ENCODE data around the gene YIPF5.

Gene YIPF5

DNA sequence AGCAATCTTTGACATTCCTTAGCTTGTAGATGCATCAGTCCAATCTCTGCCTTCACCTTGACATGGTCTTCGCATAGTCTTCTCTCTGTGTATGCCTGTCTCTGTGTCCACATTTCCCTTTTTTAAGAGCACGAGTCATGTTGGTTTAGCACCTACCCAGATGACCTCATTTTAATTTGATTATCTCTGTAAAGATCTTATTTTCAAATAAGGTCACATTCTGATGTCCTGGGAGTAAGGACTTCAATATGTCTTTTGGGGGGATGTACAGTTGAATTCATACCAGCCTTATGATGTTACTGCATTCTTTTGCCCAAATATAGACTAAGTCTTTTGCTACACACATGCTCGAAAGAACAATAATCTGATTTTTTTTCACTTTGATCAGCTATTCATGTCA lies 7.1 kb upstream of the YIPF5 start:
- DNase-seq: no peak

- DNase-seq: no peak
These were observed 3.3 kb upstream of the YIPF5 start for GRCh38 chr5:144173766-144174165.

DNA sequence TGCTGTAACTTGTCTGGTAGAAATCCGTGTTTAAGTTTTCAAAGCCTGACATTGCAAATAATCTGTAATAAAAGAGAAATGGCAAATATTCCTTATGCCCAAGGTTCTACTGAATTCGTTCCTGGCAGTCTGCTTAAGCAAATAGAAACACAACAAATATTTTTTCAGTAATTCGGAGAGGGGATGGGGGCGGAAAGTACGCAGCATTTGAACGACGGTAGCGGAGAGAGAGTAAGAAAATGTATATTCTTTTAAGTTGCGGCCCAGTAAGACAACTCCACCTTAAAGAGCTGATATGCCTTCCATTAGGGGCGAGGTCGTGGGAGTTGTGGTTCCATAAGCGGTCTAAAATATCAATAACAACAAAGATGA lies 569 bp downstream of the YIPF5 start:
- no peak for DNase-seq

DNA sequence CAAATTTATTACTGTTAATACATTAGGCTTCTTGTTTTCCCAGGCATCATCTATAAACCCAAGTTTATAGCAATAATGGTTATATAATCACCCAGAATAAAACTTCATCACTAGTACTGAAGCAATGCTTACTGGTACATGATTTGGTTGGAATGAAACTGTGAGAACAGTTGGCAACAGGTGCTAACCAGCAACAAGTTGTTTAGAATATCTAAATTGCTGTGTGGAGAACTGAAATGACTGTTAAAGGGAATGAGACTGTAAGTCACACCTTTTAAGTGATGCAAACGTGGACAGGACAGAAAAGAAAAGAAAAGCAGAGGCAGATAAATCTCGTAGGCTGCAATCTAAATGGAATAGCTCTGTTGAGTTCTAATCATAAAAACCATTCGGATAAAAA lies 2.5 kb downstream of the YIPF5 start:
- DNase-seq: no peak

GRCh38 chr5:144166696-144167095 lies 3.8 kb downstream of the YIPF5 start:
- no peak for DNase-seq

DNA sequence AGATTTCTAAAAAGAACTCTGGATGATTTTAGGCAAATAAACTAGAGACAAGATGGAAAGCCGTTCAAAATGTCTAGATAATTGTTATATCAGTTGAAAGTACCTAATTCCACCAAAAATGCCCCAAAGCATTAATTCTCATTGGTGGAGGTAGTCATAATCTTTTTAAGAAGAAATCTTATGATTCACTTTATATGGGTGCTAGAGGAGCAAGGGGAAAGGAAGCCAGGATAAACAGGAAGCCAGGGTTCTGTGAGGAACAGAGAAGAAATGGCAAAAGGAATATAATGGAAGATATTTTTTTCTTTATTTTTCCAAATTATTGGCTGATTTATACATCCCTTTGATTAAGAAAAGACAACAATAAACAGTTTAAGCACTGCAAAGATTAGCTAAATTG lies 7.8 kb downstream of the YIPF5 start:
- no peak for DNase-seq

- DNase-seq: no peak
These were observed 13.7 kb downstream of the YIPF5 start for GRCh38 chr5:144156767-144157171.

GRCh38 chr5:144151026-144151425 lies 19.4 kb downstream of the YIPF5 start:
- DNase-seq: no peak

GRCh38 chr5:144144956-144145751 lies 25.3 kb downstream of the YIPF5 start:
- DNase-seq: no peak

GRCh38 chr5:144143625-144144024 lies 26.8 kb downstream of the YIPF5 start:
- DNase-seq: no peak

GRCh38 chr5:144142824-144143162 lies 27.7 kb downstream of the YIPF5 start:
- no peak for DNase-seq

GRCh38 chr5:144142139-144142823 lies 28.2 kb downstream of the YIPF5 start:
- DNase-seq: no peak

DNA sequence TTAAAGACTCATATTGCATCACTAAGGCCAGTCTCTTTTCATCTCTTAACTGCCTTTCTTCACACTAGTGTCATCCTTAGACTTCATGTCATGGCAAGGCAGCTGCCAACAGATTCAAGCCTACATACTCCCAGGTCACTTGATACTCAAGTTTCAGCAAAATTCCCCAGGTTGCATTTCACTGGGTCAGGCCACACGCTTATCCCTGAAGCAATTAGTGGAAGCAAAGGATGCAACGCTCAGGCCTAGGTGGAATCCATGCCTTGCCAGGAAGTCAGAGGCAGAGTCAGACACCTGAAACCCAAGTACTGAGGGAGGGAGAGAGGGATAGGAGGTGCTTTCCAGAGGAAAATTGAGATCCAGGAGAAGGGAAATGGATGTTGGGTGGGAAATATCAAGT lies 28.9 kb downstream of the YIPF5 start:
- DNase-seq: no peak

GRCh38 chr5:144139586-144139985 lies 30.9 kb downstream of the YIPF5 start:
- DNase-seq: no peak

DNA sequence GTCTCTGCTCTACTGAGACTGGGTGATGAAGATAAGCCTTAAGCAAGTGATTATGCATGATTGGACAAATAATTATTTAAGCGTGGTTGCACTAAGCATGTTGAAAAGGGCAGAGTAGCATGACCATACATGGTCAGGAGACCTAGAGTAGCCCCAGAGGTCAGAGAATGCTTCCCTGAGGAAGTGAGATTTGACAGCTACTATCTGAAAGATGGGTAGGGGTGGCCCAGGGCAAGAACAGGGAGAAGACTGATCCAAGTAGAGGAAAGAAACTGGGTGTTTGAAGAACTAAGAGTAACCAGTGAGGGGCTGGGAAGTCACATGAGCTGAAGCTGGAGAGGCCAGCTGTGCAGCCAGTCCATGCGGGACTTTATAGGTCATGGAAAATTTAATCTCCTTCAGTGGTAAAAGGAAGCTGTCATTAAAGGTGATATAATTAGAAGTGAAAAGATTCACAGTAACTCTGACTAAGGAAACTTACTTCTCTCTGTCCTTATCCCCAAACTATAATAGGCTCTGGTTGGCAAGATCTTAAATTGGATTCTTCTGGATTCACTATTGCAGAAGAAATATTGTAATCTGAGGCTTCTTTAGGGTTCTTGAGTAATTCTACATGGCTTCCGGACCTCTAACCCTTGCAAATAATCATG lies 35.2 kb downstream of the YIPF5 start:
- DNase-seq: no peak

DNA sequence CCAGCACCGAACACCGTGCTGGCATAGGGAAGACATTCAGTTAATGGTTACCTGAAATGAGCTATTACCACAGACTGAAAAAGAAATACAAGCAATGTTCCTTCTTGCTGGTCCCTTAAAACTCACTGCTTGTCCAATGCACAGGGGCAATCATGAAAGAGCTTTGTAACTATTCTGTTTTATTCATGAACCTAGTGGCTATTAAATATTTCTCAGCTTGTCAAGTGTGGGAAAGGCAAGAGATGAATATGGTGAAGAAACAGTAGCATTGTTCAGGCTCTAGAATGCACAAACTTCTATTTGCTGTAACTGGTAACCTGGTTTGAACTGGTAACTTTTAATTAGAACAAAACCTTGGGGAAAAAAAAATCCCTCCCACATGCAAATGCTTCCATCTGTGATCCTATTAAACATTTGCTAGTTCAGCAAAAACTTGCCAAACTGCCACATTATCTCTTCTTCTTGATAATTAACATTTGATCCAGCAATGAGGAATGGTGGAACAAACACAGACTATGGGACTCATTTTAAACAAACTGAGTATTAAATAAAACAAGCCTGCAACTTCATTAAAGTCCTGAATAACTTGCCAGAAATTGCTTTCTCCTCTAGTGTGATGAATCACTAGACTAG lies 36.1 kb downstream of the YIPF5 start:
- DNase-seq: no peak

- DNase-seq: no peak
These were observed 37.3 kb downstream of the YIPF5 start for GRCh38 chr5:144133050-144133633.

- no peak for DNase-seq
These were observed 39.2 kb downstream of the YIPF5 start for GRCh38 chr5:144131261-144131660.

GRCh38 chr5:144130306-144130705 lies 40.2 kb downstream of the YIPF5 start:
- no peak for DNase-seq

DNA sequence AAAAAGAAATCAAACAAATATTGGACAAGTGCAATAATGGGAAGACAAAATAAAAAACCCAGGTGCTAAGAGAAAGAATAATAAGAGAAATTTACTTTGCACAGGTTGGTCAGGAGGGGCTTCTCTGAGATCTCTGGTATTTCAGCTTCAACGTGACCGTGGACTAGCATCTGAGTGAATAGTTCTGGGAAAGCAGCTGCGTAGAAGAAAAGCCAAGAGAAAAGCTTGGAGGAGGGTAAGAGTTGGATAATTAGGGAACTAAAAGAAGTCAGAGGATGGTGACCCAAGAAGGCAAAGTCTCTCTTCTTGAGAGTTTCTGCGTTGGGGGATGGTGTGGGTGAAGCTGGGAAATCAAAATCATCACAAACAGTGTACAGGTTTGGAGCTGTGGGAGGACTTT lies 41.6 kb downstream of the YIPF5 start:
- no peak for DNase-seq

- no peak for DNase-seq
These were observed 43.8 kb downstream of the YIPF5 start for GRCh38 chr5:144126707-144127106.

- DNase-seq: no peak
These were observed 45.2 kb downstream of the YIPF5 start for GRCh38 chr5:144125163-144125726.

DNA sequence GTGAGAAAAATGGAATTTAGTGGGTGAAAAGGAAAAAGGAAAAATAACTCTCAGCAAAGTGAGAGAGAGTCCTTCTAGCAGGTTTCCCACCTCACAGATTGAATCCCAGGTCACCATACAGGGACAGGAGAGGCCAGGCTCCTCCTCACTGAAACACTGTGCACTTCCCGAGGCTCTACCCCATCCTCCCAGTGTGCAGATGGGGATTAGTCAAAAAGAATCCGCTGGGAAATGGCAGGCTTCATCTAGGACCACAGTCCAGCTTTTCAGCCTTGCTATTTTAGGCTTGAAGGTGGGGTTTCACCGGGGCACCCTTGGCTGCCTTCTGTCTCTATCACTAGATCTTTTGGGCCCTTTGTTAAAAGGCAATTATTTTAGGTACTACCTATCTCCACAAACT lies 47.8 kb downstream of the YIPF5 start:
- DNase-seq: no peak

Data from T1000 (cell line).